HFF-Myc (cell line): ENCODE results near the gene AP3B2.
"Not testable (repeated sequence)": the region's sequence is repeated elsewhere in the genome, so short reads cannot be mapped to it uniquely, and the experiment has no call there.

ENCODE experiments used
- DNase-seq: peaks from one replicate; pipeline ENCODE4 v3.0.0-alpha.2; 2011; ENCODE audit warnings: low read depth; ENCODE audit errors: extremely low read depth
- H3K4me3 ChIP-seq: replicated peaks from 2 replicates; pipeline ENCODE4 v1.5.1; 2011; ENCODE audit warnings: low read depth, mild to moderate bottlenecking, control low read depth, low read length
- TF ChIP-seq, protein P1 (sequence below): IDR thresholded peaks from 2 replicates; pipeline ENCODE4 v1.5.1; 2012; ENCODE audit warnings: mild to moderate bottlenecking, low read depth, low read length, control low read depth; ENCODE audit errors: missing control alignments

Gene AP3B2

DNA sequence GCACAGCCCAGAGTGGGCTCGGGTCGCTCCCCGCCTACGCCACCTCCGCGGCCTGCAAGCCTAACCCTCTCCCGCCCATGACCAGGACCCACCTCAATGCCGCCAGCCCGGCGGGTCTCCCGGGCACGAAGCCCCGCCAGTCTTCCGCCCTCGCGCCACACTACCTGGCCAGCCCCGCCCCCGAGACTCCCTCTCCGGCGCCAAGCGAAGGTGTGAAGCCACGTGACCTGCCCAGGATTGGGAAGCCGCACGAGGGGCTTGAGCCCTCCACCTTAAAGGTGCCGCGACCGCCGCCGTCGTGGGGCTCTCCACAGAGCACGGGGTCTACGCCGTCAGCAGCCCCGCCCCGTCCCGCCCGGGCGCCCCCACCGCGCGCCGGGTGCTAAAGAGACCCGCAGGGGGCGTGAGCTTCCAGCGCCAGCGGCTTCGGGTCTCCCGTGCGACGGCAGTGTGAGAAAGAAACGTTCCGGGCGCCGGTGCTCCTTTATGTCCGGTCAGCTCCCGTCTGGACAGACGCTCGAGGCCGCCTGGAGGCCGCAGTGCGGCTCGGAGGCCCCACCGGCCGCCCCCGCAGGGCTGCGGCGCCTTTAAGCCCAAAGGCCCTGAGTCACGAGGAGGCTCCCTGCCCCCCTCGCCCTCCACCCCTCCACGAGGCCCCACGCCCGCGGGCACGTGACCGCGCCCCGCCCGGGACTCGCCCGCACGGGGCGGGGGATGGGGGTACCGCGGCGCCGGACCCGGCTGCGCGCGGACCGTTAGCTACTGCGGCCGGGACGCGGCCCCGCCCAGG, 62.4 kb downstream of the AP3B2 start, which contains the start of gene CPEB1:
Gene CPEB1, minus strand, starts transcription at position 319 of the 790 bp plus-strand sequence. CDS start 18,904 bp downstream, outside the sequence.
- TF ChIP-seq, protein P1, sequence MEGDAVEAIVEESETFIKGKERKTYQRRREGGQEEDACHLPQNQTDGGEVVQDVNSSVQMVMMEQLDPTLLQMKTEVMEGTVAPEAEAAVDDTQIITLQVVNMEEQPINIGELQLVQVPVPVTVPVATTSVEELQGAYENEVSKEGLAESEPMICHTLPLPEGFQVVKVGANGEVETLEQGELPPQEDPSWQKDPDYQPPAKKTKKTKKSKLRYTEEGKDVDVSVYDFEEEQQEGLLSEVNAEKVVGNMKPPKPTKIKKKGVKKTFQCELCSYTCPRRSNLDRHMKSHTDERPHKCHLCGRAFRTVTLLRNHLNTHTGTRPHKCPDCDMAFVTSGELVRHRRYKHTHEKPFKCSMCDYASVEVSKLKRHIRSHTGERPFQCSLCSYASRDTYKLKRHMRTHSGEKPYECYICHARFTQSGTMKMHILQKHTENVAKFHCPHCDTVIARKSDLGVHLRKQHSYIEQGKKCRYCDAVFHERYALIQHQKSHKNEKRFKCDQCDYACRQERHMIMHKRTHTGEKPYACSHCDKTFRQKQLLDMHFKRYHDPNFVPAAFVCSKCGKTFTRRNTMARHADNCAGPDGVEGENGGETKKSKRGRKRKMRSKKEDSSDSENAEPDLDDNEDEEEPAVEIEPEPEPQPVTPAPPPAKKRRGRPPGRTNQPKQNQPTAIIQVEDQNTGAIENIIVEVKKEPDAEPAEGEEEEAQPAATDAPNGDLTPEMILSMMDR = peak; percentile 11
- no peak for DNase-seq
- H3K4me3 ChIP-seq = peak within 1 kb of the TSS; percentile 23

GRCh38 chr15:82646250-82647044, 63.2 kb downstream of the AP3B2 start:
- no peak overlapping the region for H3K4me3 ChIP-seq
- TF ChIP-seq, protein P1 = no peak
- DNase-seq = no peak

GRCh38 chr15:82644967-82645852, 64.5 kb downstream of the AP3B2 start:
- DNase-seq, H3K4me3 ChIP-seq: not testable (repeated sequence)

DNA sequence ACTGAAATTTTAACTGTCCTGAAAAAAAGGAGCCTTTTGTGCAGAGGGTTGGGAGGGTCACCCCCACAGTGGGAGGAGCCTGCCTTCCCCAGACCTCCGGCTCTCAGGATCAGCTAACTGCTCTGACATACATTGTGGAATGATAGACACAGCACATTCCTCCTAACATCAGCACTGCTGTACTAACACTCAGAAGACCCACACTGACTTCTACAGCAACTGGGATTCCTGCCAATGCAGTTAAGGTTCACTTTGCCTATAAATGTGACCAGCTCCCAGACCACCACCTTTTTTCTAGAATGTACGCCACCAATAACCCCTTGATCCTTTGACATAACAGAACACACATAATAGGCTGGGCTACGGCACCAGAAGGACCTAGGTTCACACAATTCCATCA, 65.7 kb downstream of the AP3B2 start:
- no peak for DNase-seq
- H3K4me3 ChIP-seq = no peak overlapping the region
- TF ChIP-seq, protein P1 = no peak

DNA sequence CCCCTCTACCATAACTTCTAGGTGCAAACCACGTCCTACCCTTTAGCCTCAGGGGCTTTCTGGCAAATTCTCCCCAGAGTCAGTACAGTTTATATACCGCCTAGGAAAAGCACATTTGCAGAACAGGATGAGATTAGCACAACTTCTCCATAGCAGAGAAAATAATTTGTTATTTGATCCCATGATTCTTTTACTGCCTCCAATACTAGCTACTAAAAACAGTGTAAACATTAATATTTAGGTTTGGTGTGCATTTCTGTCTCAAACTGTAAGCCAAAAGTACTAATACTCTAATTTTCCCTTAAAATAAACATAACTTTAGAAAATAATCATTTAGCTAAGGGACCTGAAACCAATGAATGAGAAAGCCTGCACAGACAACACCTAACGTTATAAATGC, 67.0 kb downstream of the AP3B2 start:
- TF ChIP-seq, protein P1 = no peak
- DNase-seq = no peak

GRCh38 chr15:82641129-82641798, 68.4 kb downstream of the AP3B2 start:
- DNase-seq = no peak
- no peak overlapping the region for H3K4me3 ChIP-seq
- TF ChIP-seq, protein P1 = no peak

More for the DNA sequence above, 67.0 kb downstream of the AP3B2 start:
- no peak overlapping the region for H3K4me3 ChIP-seq
